GM18508 (cell line): ENCODE results near the gene LRP2.
"Not testable (repeated sequence)": the region's sequence is repeated elsewhere in the genome, so short reads cannot be mapped to it uniquely, and the experiment has no call there.

ENCODE experiments used
- ATAC-seq: cut with Tn5 transposase; IDR thresholded peaks from one replicate; pipeline ENCODE4 v1.9.1; 2021; ENCODE audit warnings: moderate number of reproducible peaks; ENCODE audit not compliant: insufficient read depth, unreplicated experiment

Gene LRP2

DNA sequence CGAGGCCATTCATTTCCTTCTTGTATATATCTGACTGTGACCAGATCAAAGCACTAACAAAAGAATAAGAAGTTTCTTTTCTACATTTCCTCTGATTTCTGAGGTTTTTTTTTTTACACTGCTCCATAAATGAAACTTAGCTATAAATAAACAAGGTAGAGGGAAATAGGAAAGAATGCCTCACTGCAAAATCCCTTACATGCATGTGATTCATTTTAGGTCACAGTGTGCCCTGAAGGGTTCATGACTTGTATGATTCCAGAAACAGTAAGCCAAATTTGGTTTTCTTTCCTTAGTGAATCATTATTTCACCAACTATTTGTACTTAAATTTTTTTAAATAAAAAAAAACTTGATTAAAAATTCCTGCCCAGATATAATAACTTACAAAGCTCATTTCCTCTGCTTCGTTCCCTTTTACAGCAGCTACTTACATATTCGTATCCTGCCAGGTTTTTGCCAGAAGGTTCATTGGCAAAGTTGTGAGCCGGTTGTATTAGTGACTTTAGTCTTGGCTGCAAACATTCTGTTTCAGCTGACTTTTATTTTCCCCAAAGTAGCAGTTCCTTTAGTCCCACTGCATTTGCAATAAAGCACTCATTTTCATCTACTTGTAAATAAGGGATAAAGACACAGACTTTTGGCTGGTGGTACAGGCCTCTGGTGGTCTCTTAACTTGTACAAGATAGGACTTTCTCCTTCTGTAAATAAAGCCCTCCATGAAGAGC, 58.6 kb downstream of the LRP2 start:
- no peak for ATAC-seq

DNA sequence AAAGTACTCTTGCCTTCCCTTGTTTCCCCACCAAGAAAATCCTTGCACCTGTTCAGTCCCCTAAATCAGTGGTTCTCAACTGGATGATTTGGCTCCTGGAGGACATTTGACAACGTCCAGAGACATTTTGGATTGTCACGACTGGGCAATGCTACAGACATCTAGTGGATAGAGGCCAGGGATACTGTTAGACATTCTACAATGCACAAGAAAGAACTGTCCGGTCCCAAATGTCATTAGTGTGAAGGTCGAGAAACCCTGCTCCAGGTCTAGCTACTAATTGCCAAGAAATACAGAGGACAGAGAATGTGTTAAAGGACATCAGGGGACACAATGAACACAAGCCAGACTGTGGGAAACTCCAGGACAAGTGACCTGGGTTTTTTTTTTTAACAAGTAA, 60.0 kb downstream of the LRP2 start:
- ATAC-seq: no peak

DNA sequence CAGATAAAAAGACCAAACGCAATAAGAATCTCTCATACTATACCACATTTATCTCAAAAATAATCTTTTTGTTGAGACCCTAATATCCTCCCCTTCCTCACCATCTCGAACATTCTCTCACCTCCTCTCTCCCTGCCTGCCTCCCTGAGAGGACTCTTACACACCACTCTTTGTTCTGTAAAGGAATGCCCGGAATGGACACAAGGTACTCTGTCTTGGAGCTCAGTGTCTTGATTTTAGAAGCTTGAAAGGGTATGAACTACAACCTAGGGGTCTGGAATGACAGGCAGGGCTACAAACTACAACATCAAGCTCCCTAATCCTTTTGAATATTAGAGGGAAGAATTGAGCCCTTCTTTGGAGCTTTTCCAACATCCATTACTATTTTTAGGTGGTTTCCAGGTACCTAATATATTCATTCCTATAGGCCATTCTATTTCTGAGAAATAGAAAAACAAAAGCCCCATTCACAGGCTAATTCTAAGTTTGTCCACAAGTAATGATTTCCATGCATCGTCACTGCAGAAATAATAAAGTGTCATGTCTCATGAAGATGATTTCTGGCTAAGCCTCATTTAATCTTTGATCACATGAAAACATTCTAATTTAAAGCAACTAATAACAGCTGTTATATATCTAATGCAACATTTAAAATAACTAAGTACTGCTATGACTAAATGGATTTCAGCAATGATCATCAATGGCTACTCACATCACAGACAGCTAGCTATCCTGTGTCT, 60.6 kb downstream of the LRP2 start:
- ATAC-seq: no peak

DNA sequence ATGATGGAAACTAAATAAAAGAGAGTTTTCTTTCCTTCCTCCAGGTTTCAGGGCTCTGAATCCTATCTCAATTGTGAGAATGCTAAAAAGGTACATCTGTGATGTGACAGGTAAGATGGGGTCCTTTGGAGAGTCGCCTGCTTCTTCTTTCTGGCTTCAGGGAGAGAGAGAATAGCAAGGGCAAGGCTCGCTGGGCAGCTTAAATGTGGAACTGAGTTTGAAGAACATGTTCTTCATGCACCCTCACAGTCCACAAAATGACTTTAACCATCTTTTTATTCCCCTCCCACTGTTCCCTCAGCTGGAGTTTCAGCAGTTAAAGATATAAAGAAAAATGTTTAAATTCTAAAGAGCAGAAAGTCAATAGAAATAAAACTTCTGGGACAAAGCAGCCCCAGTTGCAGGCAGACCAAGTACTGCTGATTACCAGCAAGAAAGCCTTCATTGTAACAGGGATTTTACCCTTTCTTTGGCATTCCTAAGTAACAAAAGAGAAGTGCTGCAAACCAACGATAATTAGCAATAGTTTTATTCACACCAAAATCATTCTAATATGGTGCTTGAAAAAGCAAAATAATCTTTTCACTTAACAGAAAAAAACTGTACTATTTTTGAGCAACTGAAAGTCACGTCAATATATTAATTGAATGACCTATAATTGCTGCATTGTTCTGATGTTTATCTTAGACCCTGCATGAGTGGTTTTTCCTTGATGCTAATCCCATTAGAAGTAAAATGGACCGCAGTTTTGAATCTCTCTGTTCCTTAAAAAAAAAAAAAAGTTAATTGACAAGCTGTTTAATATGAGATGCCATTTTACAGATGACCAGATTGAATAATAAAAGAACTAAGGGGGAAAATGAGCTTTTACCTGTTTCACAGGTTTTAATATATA, 61.5 kb downstream of the LRP2 start:
- no peak for ATAC-seq

DNA sequence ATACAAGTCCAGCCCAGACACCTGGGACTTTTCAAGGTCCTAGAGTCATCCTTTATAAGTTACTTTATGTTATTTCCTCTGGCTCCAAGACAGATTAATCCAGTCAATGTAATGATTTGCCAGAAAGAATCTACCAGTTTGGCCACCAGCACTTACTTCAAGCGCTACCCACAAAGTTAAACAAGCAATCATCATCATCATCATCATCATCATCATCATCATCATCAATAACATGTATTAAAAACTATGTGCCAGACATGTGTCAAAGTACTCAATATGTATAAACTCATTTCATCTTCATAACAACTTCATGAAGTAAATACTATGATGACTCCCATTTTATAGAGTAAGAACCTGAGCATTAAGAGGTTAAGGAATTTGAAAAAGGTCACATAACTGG, 64.3 kb downstream of the LRP2 start:
- ATAC-seq: no peak

DNA sequence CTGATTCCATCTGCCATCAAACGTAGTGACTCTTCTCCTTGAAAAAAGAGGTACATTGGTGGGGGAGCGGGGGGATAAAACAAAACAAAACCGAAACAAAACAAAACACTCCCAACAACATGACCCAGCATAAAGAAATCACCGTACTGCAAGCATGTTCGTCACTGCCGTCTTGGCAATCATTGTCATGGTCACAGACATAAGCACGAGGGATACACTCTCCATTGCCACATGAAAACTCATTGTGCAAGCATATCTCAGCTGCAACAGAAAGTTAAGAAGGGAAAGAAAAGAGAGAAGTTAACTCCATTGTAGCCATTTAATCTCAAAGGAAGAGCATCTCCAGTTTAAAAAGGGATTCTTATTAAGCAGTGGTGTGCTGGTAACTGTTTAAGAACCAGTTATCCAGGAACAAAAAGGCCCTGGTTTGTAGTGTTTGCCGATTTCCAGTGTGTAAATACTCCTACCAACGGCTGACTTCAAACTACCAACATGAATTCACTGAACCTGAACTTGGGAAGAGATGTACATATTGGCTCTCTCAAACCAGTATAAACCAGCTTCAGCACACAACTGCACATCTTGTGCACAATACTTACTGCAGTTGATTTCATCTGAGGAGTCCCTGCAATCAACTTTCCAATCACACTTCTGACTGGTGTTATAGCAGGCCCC, 68.2 kb downstream of the LRP2 start:
- ATAC-seq: no peak

DNA sequence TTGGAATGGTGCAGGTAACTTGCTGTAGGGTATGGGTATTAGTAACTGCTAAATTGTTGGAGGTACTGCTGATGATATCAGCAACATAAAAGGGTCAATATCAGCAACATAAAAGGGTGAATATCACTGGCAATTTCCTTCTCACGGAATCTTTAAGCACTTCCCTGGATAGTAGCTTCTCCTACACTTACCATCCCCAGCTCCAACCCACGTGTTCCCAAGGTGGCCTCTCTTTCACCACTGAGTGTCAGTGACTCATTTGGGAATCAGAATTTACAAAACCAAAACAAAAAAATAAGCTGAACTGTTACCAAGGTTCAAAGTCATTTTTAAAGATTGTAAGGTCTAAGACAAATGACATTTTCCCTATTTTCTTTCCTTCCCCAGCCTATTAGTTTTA, 70.8 kb downstream of the LRP2 start:
- no peak for ATAC-seq

DNA sequence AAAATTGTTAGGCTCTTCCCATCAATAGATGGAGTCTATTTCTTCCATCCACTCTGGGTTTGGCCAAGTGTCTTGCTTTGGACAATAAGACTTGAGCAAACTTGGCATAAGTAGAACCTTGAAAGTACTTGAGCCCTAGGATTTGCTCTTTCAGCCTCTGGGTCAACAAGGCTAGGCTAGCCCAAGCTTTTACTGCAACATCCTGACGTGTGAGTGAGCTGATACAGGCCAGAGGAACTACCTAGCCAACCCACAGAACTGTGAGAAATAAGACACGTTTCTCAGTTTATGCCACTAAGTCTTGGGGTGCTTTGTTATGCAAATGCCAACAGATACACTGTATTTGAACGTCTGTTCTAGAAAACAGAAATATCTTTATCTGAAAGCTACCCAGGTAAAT, 71.9 kb downstream of the LRP2 start:
- ATAC-seq: no peak

DNA sequence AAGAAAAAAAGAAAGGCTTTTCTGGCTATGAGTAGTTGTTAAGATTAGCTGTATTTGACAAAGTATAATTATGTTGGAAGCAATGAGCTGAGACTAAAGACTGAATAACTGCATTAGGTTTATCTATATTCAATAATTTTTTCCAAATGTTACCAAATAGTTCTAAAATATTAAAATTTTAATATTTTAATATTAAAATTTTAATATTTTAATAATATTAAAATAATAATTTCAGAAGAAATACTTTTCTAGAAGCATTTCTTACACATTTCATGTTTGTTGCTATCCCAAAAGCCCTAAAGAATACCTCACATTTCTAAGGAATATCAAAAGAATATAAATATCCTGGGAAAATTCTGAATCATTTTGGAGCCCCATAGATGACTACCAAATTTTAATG, 74.7 kb downstream of the LRP2 start:
- no peak for ATAC-seq

DNA sequence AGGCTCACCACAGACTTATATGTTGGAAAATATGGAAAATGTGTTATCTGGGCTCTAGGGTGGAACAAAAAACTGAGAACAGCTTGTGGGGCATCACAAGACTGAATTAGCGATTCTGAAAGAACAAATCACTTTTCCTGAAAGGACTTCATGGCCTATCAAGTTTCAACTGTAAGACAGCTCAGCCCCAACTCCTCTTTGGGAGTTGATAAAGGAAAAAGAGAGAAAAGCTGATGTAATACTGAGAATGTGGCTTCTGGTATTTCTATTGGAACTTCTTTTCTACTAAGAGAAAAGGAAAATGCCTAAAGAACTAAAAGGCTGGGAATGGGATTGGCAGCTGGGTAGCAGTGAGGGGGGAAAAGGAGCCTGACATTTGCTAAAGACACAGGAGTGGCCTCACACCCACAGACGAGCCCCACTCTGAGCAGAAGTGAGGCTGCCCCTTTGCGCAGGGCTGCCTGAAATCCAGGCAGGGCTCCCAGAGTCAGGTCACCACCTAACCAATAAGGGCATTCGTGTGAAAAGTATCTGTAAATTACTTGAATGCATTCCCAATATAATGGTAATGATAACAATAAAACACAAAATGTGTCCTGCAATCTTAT, 75.6 kb downstream of the LRP2 start:
- ATAC-seq: no peak

DNA sequence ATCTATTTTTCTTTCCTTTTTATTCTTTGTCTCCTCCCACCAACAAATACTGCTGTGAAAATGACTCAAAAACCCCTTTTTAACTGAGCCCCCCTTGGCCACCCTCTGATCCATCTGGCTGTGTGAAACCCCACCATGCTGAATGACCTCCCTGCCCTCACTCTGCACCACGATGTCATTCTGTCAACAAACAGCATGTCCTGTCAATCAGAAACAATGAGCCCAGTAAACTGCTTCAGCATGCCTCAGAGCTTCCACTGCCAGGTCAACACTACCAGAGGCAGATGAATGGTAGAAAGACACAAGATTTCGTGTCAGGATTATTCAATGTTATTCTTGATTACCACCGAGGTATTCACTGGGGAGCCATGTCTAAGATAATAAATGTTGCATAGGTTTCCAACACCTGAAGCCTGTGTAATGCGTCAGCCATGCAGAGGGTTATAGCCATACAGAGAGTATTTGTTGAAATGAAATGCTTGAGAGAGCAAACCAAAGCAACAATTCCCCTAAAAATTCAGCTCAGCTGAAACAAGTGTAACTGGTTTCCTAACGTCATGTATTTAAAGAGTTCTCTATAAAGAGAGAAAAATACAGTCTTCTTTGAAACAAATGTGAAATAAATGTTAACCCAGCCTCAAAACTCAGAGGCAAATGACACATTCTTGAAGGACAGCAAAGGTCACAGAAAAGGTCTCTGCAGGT, 76.7 kb downstream of the LRP2 start:
- ATAC-seq: no peak

DNA sequence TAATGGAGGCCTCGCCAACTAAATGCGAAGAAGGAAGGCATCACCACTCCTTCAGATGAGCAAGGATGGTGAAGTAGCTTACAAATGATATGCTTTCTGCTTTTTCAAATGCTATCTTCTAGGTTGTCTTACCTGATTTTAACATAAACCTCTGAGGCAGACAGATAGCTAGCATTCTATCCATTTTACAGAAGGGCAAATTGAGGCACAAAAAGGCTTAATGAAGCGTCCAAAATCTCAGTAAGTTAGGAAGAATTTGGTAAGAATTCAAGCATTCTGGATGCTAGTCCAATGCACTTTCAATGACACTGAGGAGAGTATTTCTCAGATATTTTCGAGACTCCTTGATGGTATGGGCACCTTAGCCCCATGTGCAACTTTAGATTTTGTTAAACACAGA, 81.8 kb downstream of the LRP2 start:
- ATAC-seq: no peak

DNA sequence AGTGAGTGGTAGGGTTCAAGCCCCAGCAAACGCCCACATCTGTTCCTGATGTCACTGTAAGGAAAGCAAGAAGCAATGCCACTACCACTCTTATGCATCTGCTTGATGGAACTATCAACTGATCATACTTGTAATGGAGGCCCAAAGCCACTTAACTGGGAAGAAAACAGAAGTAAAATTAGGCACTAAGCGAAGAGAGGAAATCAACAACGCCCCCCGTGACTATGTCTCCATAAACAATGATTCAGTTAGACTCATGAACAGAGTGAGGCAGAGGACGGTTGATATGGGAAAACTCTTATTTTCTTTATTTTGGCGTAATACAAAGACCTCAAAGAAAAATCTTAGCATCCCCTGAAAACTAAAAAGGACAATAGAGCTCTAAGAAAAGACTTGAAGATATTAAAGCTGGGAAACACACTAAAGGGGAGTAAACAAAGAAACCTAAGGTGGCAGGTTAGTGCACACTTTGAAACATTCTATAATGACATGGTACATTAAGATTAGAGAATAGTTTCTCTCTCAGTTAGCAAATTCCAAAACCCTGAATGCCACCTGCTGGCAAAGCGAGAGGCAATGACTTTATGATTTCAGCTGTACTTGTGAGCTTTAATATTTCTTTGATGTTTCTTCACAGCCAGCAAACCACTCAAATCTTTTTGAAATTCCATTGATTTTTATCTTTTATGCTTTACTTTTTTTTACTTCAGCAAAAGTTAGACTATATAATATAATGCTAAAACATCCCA, 86.5 kb downstream of the LRP2 start:
- ATAC-seq: no peak

DNA sequence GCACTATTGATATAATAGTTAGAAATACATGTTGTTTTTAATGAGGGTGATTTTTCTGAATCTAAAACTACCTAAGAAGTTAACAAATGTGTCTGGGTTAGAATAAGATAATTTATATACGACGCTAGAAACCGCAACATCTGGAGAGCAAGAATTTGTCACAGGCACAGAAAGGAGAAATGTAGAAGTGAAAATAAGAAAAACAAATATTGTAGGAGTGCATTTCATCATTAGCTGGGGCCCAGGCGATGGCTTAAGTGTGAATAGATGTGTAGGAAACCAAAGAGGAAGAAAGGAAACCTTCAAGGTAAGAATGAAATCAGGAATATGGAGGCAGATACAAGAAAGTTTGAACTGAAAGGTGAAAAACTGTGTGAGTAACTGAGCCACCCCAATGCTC, 90.3 kb downstream of the LRP2 start:
- ATAC-seq: no peak

DNA sequence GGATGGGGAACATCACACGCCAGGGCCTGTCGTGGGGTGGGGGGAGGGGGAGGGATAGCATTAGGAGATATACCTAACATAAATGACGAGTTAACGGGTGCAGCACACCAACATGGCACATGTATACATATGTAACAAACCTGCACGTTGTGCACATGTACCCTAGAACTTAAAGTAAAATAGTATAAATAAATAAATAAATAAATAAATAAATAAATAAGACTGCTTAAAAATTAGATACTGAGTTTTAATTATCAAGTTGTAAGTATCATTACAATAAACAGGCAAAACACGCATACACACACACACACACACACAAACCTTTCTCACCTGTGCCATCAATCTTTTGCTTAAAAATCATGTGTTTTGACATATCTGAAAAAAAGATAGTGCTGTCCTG, 91.8 kb downstream of the LRP2 start:
- not testable (repeated sequence) for ATAC-seq

DNA sequence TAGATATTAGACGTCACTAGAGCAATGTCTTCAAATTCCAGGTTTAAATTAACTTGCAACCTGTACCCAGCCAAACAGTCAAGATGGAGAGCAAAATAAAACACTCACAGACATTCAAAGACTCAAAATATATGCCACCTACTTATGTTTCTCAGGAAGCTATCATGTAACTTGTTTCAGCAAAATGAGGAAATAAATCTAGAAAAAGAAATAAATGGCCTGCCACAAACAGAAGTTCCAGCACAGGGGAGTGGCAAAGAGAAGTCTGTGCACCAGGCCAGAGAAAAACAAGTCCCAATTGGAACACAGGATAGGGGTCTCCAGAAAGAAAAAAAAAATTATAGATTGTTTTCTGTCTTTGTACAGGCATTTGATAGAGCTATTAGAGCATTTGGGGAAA, 96.7 kb downstream of the LRP2 start:
- ATAC-seq: no peak

DNA sequence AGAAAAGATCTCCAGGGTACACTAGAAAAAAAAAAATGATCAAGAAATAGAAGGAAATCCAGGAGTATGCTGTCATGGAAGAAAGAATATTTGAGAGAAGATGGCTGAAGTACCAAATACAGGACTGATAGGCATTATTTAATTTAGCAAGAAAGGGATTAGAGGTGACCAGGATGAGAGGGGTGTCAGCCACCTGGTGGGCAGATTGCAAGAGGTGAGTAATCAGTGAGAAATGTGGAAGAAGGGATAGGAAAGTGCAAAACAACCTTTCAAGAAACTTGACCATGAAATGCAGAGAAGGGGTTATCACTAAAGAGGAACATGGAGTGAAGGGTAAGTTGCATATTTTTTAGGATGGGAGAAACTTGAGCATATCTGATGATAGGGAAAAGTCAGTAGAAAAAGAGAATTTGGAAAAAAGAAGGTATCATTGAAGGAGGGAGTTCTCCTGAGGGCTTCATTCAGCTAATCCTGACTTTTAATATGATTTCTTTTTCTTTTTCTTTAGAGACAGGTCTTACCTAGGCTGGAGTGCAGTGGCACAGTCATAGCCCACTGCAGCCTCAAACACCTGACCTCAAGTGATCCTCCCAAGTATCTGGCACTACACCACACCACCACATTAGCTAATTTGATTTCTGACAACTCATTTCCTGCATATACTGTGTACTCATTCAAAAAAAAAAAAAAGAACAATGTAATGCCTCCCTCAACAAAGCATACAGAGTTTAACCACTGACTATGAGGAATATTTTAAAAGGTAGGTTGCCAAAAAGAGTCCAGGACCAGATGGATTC, 101.3 kb downstream of the LRP2 start:
- ATAC-seq: no peak

DNA sequence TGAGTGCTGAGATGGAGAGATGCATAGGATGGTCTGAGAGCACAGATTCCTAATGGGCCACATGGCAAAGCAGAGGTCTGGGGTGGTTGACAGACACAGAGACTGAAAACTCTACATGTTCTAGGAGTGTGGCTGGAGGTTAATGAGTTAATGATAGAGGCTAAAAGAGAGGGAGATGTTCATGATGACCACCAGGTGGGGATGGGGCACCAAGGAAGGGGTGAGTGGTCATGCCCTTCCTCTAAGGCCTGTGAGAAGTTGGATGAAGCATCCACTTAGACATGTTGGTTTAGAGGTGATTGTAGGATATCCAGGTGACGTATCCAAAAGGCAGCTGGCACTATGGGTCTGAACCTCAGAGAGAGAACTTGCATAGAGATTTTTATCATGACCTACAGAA, 102.1 kb downstream of the LRP2 start:
- ATAC-seq: no peak
